Measurements from ENCODE around the gene ERC2. TPM values are rescaled to one million over a fixed set of nuclear protein-coding genes. Genes with fewer than 3 reads are reported as not detected.

Gene ERC2
- total RNA-seq, 2 donors from 2014 or later: 16.1 to 22.8 TPM

DNA sequence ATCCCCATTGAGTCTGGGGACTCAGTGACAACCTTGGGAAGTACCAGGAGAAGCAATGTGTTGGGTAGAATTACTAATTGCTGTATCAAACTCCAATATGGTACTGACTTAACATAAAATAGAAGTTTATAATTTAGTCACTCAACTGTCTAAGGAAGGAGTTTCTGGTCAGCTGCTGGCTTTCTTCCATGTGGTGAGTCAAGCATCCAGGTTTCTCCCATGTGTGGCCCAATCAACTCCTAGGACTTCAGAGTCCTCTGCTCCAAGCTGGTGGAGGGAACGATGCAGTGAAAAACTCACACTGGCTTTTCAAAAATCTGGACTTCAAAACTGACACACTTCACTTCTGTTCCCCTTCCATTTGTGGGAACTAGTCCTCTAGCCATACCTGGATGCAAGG is 1006.4 kb downstream of the ERC2 start:
- Histone ChIP-seq H3K27me3 (ENCODE audit: control insufficient read depth, insufficient read depth, low read length, poor library complexity, severe bottlenecking) (no peaks in the 10 kb centered on the region), H3K4me1 (ENCODE audit: control insufficient read depth, insufficient read depth, low read length) (no peaks in the 10 kb centered on the region), H3K27ac (ENCODE audit: low read depth, low read length) (no peak overlapping the region), H3K9ac (ENCODE audit: extremely low read depth, low read length, poor library complexity, severe bottlenecking) (no peak overlapping the region), H3K9me3 (ENCODE audit: control insufficient read depth, low read length) (no peaks in the 10 kb centered on the region), H3K4me3 (ENCODE audit: low read length) (no peak overlapping the region), H3K36me3 (ENCODE audit: control insufficient read depth, insufficient read depth, low read length) (no peaks in the 10 kb centered on the region)
- 97% methylated on average over 1 of the region's 1 CpG; no CpG with 5 or more reads in 1 of the 2 experiments for WGBS, 2 experiments (ENCODE audit: insufficient coverage in 1 of 2, insufficient read length in 1 of 2)
- Mint-ChIP-seq H3K4me3 (no peak overlapping the region), H3K9me3 (no peaks in the 10 kb centered on the region), H3K4me1 (peaks cover under 1% of the 10 kb centered on the region), H3K27ac (no peak overlapping the region), H3K27me3 (ENCODE audit: insufficient read depth) (peaks cover 24% of the 10 kb centered on the region), H3K36me3 (ENCODE audit: low read depth) (no peaks in the 10 kb centered on the region)
- TF ChIP-seq, protein P1, sequence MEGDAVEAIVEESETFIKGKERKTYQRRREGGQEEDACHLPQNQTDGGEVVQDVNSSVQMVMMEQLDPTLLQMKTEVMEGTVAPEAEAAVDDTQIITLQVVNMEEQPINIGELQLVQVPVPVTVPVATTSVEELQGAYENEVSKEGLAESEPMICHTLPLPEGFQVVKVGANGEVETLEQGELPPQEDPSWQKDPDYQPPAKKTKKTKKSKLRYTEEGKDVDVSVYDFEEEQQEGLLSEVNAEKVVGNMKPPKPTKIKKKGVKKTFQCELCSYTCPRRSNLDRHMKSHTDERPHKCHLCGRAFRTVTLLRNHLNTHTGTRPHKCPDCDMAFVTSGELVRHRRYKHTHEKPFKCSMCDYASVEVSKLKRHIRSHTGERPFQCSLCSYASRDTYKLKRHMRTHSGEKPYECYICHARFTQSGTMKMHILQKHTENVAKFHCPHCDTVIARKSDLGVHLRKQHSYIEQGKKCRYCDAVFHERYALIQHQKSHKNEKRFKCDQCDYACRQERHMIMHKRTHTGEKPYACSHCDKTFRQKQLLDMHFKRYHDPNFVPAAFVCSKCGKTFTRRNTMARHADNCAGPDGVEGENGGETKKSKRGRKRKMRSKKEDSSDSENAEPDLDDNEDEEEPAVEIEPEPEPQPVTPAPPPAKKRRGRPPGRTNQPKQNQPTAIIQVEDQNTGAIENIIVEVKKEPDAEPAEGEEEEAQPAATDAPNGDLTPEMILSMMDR (conservative IDR thresholded peaks at IDR 0.05): no peak
- no peak for DNase-seq

DNA sequence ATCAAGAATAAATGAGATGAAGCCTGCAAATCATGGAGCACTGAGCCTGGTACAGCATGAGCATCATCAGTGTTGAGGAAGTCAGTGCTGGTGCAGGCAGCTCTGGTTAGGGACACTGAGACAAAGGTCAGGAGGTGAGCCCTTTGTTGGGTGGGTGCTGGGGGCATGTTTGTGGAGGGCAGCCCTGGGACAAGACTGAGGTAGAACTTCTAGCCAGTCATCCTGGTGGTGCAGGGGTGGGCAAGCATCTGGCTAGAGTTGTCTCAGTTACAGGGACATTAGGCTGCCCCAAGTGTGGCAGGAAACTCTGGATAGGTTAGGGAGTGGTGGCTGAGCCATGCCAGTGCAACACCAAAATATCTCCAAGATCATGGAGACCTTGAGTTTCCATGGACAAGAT is 1008.4 kb downstream of the ERC2 start:
- Histone ChIP-seq H3K4me3 (ENCODE audit: low read length) (no peak overlapping the region), H3K4me1 (ENCODE audit: control insufficient read depth, insufficient read depth, low read length) (no peaks in the 10 kb centered on the region), H3K36me3 (ENCODE audit: control insufficient read depth, insufficient read depth, low read length) (no peaks in the 10 kb centered on the region), H3K9me3 (ENCODE audit: control insufficient read depth, low read length) (no peaks in the 10 kb centered on the region), H3K27ac (ENCODE audit: low read depth, low read length) (no peak overlapping the region), H3K27me3 (ENCODE audit: control insufficient read depth, insufficient read depth, low read length, poor library complexity, severe bottlenecking) (peaks cover 7% of the 10 kb centered on the region), H3K9ac (ENCODE audit: extremely low read depth, low read length, poor library complexity, severe bottlenecking) (no peak overlapping the region)
- no peaks in the 10 kb centered on the region for H3K9me3 Mint-ChIP-seq
- H3K27ac Mint-ChIP-seq: no peak overlapping the region
- TF ChIP-seq, protein P1 (conservative IDR thresholded peaks at IDR 0.05): no peak
- H3K36me3 Mint-ChIP-seq (ENCODE audit: low read depth): no peaks in the 10 kb centered on the region
- no peak overlapping the region for H3K4me3 Mint-ChIP-seq
- peaks cover 8% of the 10 kb centered on the region for H3K4me1 Mint-ChIP-seq
- H3K27me3 Mint-ChIP-seq (ENCODE audit: insufficient read depth): peaks cover 33% of the 10 kb centered on the region
- DNase-seq: no peak

Small RNA genes lying within 50 kb of the gene (microRNA-seq; reads per million reads assigned to microRNA genes)
- not detected for gene MIR3938 (ENCODE audit: borderline microRNAs expressed)

Other genes with a start within 250 kb of the ERC2 start
- gene CCDC66, start 88.7 kb upstream of the ERC2 start, total RNA-seq: 10 to 100 TPM; 32.1 to 36.4 TPM
- 10 to 100 TPM; 62.5 to 94.2 TPM for gene TASOR, start 214.8 kb upstream of the ERC2 start, total RNA-seq